Sigmoid colon (tissue), 7 donors: ENCODE results near the gene TNNC2. TPM values are rescaled to one million over a fixed set of nuclear protein-coding genes. Genes with fewer than 3 reads are reported as not detected.

ENCODE experiments used
- DNase-seq: peaks from one replicate; pipeline ENCODE4 v3.0.0-alpha.2; 2019
- H3K27ac ChIP-seq, 4 donors: fragments of 200-600 bp; sonication (generic); one replicate each; pipeline ENCODE4 v1.5.1; 2016 to 2019; ENCODE audit warnings: mild to moderate bottlenecking in 1 of 4
- H3K27me3 ChIP-seq, 3 donors: fragments of 200-600 bp; sonication (generic); one replicate each; pipeline ENCODE4 v1.5.1; 2019; ENCODE audit warnings: mild to moderate bottlenecking in 1 of 3
- H3K36me3 ChIP-seq, 4 donors: fragments of 200-600 bp; sonication (generic); one replicate each; pipeline ENCODE4 v1.5.1; 2016 to 2019
- H3K4me1 ChIP-seq, 4 donors: fragments of 200-600 bp; sonication (generic); one replicate each; pipeline ENCODE4 v1.5.1; 2017 to 2019
- H3K4me3 ChIP-seq, 4 donors: fragments of 200-600 bp; sonication (generic); one replicate each; pipeline ENCODE4 v1.5.1; 2017 to 2019; ENCODE audit warnings: mild to moderate bottlenecking in 2 of 4, moderate library complexity in 1 of 4
- H3K9me3 ChIP-seq, 4 donors: fragments of 200-600 bp in 3 of 4; sonication (generic) in 3 of 4; one replicate each; pipeline versions ENCODE4 v1.5.1 to v1.6.1; 2013 to 2019
- CTCF ChIP-seq, 4 experiments: fragments of 450-650 bp in 3 of 4; fragments of 200-600 bp in 1 of 4; IDR thresholded peaks; one replicate each; pipeline ENCODE4 v1.5.1; 2016 to 2019; ENCODE audit warnings: antibody characterized with exemption in 4 of 4, mild to moderate bottlenecking in 3 of 4, moderate library complexity in 2 of 4
- EP300 ChIP-seq, 4 donors: sonication (generic); formaldehyde crosslinking; IDR thresholded peaks; one replicate each; pipeline ENCODE4 v1.6.1; 2017; ENCODE audit warnings: antibody characterized with exemption in 4 of 4
- POLR2A ChIP-seq, 2 donors: fragments of 450-650 bp; IDR thresholded peaks; one replicate each; pipeline ENCODE4 v1.6.1; 2016; ENCODE audit warnings: antibody characterized with exemption in 2 of 2, mild to moderate bottlenecking in 2 of 2, moderate library complexity in 2 of 2
- POLR2AphosphoS5 ChIP-seq, 4 donors: sonication (generic); formaldehyde crosslinking; IDR thresholded peaks; one replicate each; pipeline ENCODE4 v1.6.1; 2017; ENCODE audit warnings: antibody characterized with exemption in 4 of 4
- WGBS, 2 donors: extraction: QIAGEN DNeasy Blood & Tissue Kit; methylation state at CpG; one replicate each; pipeline ENCODE4 v1.1.7; 2013; 5-methylcytosine and 5-hydroxymethylcytosine counted together
- intact Hi-C: fragments of 100-400 bp; cut with DNase I; formaldehyde crosslinking; loops from one replicate; pipeline ENCODE4 v1.15.1; 2023
- polyA plus RNA-seq, 3 donors: library from polyadenylated mRNA; stranded (reverse); fragments of 200-250 nt; gene quantifications; one replicate each; pipeline ENCODE4 v1.2.3, GENCODE V29; 2013
- total RNA-seq, 4 donors: library from RNA; depleted of rRNA; stranded (reverse); fragments of >200 nt; gene quantifications; one replicate each; pipeline ENCODE4 v1.1.0, GENCODE V29; 2016
- donor health status: healthy with polysubstance abuse.
- donor health status: Bipolar disorder and iron deficiency.
- donor health status: healthy.

Gene TNNC2
- total and polyA plus RNA-seq, 7 donors = 0.95 to 15.6 (median 2.9) TPM; not detected in 2

GRCh38 chr20:45843506-45843905 lies 16.4 kb upstream of the TNNC2 start:
- H3K4me1 ChIP-seq = peaks cover 0 to 45% (median 36%) of the 10 kb centered on the region in 4 donors
- H3K9me3 ChIP-seq = no peaks in the 10 kb centered on the region
- 94% methylated on average over 14 of the region's 14 CpGs for WGBS, 2 donors
- no peaks in the 10 kb centered on the region for H3K27me3 ChIP-seq
- H3K27ac ChIP-seq = peak overlapping the region; percentile 61 to 79 (median 76)
- peaks cover 25 to 80% (median 38%) of the 10 kb centered on the region in 4 donors for H3K36me3 ChIP-seq
- DNase-seq = no peak
- no peak for TF ChIP-seq EP300 (IDR thresholded peaks at IDR 0.05)
- peak in 2 of 4 donors; percentile 6 to 12 for TF ChIP-seq POLR2AphosphoS5 (IDR thresholded peaks at IDR 0.05)
- no peak for TF ChIP-seq CTCF (IDR thresholded peaks at IDR 0.05)
- no peak for TF ChIP-seq POLR2A (IDR thresholded peaks at IDR 0.05)
- intact Hi-C loops = no loop called here
- no peak overlapping the region for H3K4me3 ChIP-seq

DNA sequence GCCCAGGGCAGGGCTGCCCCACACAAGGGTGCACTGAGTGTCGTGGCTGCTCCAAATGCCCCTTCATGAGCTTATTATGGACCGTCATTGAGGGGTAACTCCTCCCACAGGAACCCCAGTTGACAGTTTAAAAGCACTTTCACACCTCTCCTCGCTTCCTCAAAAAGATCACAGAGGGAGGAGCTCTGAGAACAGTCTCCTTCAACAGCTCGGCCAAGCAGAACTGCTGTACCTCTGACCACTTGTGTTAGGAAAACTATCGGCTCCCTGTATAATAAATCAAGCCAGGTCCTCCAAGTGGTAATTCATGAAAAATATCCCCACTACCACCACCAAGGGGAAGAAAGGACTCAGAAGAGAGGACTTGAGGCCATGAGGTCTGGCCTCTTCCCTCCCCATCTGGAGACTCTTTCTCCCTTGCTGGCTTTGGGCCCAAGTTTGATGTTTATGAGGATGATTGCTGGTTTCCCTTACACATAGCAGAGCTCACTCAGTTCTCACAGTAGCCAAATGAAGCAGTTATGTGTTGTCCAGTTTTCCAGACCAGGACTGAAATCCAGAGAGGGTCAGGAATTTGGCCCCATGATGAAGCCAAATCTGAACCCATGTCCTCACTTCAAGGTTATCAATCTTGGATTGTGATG lies 15.2 kb upstream of the TNNC2 start:
- Histone ChIP-seq H3K27ac (peak overlapping the region; percentile 61 to 79 (median 76)), H3K36me3 (peaks cover 22 to 80% (median 32%) of the 10 kb centered on the region in 4 donors), H3K9me3 (no peaks in the 10 kb centered on the region), H3K4me1 (peaks cover 0 to 47% (median 36%) of the 10 kb centered on the region in 4 donors), H3K4me3 (no peak overlapping the region), H3K27me3 (no peaks in the 10 kb centered on the region)
- TF ChIP-seq CTCF (IDR thresholded peaks at IDR 0.05) = no peak
- no peak for TF ChIP-seq POLR2A (IDR thresholded peaks at IDR 0.05)
- no peak for TF ChIP-seq EP300 (IDR thresholded peaks at IDR 0.05)
- peak in 2 of 4 donors; percentile 64 to 69 for TF ChIP-seq POLR2AphosphoS5 (IDR thresholded peaks at IDR 0.05)
- intact Hi-C loops = no loop called here
- 47 to 72% methylated on average over 5 of the region's 5 CpGs for WGBS, 2 donors
- DNase-seq = peak; percentile 90

DNA sequence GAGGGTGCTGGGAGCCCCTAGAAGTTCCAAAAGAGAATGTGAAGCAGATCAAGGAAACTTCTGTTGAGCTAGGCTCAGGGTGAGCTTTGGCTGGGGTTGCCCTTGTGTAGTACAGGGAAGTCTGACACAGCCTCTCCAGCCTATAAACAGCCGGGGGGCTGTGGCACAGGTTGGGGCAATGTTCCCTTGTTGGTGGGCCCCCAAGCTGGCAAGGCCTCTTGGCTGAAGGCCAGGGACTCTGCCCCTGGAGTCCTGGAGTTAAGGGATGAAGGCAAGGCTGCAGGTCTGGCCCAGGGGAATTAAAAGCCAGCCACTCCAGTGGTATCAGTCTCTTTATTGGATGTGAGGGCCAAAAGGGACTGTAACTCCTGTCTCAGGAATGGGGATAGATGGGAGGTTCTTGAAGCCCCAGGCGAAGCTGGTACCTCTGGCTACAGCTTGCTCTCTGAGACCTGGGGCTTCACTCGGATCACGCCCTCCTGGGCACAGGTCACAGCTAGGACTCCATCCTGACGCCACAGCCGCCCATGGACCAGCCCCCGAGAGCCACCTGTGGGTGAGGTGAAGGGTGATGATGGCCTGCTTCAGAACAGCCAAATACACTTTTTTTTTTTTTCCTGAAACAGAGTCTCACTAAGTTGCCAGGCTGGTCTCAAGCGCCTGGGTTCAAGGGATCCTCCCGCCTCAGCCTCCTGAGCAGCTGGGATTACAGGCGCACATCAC lies 14.5 kb upstream of the TNNC2 start:
- H3K4me3 ChIP-seq = no peak overlapping the region
- peaks cover 22 to 80% (median 32%) of the 10 kb centered on the region in 4 donors for H3K36me3 ChIP-seq
- no peaks in the 10 kb centered on the region for H3K27me3 ChIP-seq
- H3K4me1 ChIP-seq = peaks cover 0 to 54% (median 43%) of the 10 kb centered on the region in 4 donors
- WGBS, 2 donors = 92 to 93% methylated on average over 10 of the region's 10 CpGs
- no peak for TF ChIP-seq CTCF (IDR thresholded peaks at IDR 0.05)
- no peak for TF ChIP-seq EP300 (IDR thresholded peaks at IDR 0.05)
- no peak for TF ChIP-seq POLR2AphosphoS5 (IDR thresholded peaks at IDR 0.05)
- TF ChIP-seq POLR2A (IDR thresholded peaks at IDR 0.05) = no peak
- DNase-seq = no peak
- H3K9me3 ChIP-seq = no peaks in the 10 kb centered on the region
- intact Hi-C loops = no loop called here
- peak overlapping the region; percentile 61 to 79 (median 76) for H3K27ac ChIP-seq

GRCh38 chr20:45840700-45841198 lies 13.6 kb upstream of the TNNC2 start:
- H3K4me3 ChIP-seq = no peak overlapping the region
- no peak for TF ChIP-seq POLR2A (IDR thresholded peaks at IDR 0.05)
- TF ChIP-seq EP300 (IDR thresholded peaks at IDR 0.05) = no peak
- TF ChIP-seq POLR2AphosphoS5 (IDR thresholded peaks at IDR 0.05) = no peak
- no peak for TF ChIP-seq CTCF (IDR thresholded peaks at IDR 0.05)
- peaks cover 0 to 61% (median 49%) of the 10 kb centered on the region in 4 donors for H3K4me1 ChIP-seq
- peaks cover 20 to 72% (median 31%) of the 10 kb centered on the region in 4 donors for H3K36me3 ChIP-seq
- H3K27me3 ChIP-seq = no peaks in the 10 kb centered on the region
- H3K9me3 ChIP-seq = no peaks in the 10 kb centered on the region
- WGBS, 2 donors = 91 to 94% methylated on average over 25 of the region's 25 CpGs
- H3K27ac ChIP-seq = peak overlapping the region in 3 of 4 donors; percentile 75 to 79 (median 76)
- intact Hi-C loops = no loop called here
- DNase-seq = no peak
